HG03280 (cell line): Measurements from ENCODE around the gene CHRDL2.

ENCODE experiments used
- ATAC-seq: cut with Tn5 transposase; IDR thresholded peaks from one replicate; pipeline ENCODE4 v1.9.1; 2021; ENCODE audit warnings: mild to moderate bottlenecking, moderate library complexity; ENCODE audit not compliant: unreplicated experiment

CHRDL2 gene

DNA sequence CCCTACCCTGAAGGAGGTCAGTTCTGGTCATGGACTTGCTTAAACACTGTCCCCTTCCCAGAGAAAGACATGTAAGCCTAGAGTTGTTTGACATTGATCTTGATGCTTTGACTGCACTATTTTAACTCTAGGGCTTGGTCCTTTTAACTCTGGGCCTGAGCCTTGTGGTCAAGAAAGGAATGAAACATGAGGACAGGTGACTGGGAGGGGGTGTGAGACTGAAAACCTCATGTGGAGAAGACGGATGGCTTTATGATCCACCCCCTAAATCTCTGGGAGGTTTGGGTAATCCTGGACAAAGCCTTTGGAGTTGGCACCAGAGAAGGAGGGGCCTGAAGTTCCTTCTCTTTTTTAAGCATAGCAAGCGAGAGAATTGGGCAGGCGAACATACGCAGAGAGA is 17.5 kb downstream of the CHRDL2 start:
- no peak for ATAC-seq

DNA sequence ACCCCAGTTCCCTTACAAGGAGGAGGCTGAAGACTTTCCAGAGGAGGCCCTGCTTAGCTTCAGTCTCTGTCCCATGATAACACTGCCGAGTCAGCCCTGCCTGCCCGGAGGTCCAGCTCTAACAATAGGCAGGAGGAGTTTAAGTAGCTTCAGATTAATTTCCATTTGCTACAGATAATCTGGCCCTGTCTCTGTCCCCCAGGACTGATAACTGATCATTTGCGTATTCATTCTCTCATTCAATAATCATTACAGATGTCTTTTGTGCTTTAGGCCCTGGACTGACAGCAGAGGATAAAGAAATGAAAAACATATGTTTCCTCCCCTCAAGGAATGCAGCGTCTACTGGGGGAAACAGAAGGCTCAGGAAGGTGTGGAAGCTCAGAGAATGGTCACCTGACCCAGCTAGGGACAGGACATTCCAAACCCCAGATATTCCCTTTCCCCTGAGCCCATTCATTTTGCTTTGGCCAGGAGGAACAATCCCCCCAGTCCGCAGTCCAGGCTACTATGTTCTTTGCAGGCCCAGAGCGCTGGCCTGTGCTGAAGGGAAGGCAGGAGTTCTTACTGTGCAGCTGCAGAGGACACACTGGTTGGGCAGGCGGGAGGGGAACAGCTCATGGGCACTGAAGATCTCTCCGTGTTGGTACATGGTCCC is 20.8 kb downstream of the CHRDL2 start:
- no peak for ATAC-seq

DNA sequence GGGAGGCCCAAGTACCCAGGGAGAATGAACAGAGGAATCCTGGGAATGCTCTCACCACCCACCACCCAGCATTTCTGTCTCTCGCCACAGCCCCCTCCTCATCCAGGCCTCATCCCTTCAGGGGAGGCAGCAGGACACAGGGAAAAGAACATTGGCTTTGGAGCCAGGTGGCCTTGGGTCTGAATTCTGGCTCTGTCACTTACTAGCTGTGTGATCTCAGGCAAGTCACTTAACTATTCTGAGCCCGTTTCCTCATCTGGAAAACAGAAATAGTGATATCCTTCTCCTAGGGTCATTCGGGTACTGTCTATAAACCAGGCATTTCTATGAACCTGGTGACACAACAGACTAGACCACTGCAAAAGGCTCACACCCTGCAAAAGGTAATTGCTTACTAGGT is 22.1 kb downstream of the CHRDL2 start:
- ATAC-seq: no peak

DNA sequence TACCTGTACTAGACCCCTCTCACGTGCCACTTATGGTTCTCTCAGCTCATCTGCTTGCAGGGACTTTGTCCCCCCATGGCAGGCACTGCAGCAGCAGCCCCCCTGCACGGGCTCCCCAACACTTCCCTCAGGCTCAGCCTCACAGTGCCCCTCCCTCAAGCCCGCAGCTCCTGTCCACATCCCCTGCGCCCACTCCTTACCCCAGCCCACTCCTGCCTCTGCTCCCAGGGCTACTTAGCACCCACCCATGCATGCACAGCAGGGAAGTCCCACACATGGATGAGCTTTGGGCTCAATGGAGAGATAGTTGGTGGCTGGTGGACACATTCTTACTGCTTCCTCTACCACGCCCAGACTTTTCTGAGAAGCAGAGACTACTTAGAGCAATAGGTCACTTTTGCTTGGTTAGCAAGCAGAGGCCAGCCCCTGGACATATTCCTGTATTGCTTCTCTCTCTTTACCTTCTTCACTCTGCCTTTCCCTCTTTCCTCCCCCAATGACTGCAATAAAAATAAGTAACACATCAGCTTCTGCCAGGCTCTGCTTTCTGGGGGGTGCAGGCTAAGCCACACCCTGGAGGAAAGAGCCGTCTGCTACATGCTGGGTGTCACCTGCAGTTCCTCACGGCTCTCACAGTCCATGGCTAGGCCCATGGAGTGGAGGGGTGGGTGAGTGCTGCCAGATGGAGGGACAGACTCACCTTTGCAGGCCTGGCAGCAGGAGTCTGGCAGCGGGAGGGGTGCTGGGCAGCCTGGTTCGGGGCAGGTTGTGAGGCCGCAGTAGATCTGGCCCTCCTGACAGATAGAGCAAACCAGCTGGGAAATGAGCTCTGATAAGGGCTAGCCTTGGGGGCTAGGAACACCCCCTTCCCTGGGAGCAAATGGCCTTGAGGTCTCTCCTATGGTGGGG is 23.4 kb downstream of the CHRDL2 start:
- no peak for ATAC-seq

DNA sequence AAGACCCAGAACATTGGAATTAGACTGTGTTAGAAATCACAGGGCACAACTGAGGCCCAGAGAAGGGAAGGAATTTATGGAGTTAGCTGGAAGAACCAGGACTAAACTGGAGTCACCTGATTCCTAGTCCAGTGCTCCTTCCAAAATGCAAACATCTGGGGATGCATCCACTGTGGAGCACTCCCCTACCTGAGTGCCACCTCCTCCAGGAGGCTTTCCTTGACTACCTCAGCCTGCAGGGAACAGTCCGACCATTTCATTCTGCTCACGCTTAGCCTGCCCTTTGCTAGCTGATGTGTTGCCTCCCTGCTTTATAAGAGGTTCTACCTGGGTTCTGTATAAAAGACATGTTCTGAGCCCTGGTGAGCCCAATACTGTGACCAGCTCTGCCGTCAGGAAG is 24.0 kb downstream of the CHRDL2 start:
- ATAC-seq: no peak

DNA sequence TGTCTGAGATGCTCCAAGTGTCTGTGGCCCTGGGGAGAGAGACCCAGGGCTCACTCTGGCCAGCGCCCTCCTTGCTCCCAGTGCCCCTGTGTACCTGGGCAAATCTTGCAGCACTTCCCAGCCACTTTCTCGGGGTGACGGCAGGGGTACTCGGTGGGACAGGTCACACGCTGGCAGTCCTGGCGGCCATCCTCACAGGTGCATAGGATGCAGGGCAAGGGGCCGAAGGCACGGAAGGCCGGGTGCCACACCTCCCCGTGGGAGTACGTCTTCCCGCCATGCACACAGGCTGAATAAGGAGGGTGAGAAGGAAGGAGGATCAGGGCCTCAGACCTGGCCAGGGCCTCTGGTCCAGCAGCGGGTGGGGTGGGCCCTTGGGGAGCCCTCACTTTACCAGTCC is 28.0 kb downstream of the CHRDL2 start:
- ATAC-seq: no peak

DNA sequence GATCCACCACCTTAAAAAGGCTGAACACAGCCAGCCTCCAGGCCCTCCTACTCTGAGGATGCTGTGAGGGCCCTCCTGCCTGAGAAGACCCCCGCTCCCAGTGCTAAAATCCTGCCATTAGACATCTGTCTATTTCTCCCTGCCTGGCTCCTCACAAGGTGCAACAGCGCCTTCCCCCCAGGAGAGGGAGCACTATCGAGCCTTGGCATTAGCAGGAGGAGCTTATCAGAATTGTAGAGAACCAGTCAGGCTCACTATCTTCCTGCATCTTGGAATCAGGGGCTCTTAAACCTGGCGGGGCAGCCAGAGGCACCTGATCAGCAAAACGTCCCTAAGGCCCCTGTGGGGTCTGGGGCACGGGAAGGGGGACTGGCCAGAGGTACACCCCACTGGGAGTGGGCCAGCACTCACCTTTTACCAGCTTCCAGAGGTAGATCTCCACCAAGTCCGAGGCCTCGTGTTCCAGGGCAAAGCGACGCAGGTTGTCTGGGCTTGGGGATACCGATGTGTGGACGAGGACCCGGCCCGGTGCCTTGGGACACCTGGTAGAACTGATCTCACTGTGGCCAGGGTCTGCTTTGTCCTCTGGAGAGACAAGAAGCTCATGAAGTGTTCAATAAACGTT is 28.7 kb downstream of the CHRDL2 start:
- no peak for ATAC-seq

DNA sequence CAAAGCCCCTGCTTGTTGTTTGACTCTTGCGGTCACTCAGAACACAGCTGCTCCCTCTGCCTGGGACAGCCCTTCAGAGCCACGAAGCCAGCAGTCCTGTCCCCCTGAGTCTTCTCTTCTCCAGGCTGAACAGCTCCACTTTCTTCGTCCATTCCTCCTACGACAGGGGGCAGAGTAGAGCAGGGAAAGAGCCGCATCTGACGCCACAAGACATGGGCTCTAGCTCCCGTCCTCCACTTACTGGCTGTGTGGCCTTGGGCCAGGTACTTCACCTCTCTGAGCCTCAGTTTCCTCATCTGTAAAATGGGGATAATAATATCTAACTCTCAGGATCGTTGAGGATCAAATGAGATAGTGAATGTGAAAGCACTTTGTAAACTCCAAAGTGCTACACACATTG is 29.9 kb downstream of the CHRDL2 start:
- ATAC-seq: no peak

DNA sequence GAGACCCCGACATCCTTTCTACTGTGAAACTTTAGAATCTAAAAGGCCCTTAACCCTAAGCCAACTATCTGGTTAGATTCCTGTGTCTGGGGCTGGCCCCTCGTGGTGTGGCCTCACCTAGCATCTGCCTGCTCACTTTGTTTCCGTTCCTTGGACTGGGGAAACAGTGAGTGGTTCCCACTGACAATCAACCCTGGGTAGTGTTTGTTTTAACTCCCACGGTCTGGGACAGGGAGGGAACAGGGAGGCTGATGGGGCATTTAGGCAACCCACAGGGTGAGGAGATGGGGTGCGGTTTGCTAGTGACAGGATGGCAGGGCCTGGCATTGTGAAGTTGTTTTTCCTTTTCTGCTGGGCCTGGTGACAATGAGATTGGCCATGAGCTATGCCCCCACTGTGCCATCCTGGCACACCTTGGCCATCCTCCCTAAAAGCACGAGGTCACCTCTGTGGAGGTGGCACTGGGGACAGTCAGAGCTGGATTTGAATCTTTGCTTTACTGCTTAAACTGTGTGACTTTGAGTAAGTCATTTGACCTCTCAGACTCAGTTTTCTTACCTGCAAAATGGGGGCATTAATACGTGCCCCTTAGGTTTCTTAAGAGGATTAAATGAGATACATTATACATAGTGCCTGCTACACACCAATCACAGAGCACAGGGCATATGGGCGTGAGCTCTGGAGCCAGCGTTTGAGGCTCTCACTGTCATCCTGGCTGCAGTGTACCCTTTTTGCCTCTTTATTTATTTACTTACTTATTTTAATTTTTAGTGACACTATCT is 31.4 kb downstream of the CHRDL2 start:
- no peak for ATAC-seq

DNA sequence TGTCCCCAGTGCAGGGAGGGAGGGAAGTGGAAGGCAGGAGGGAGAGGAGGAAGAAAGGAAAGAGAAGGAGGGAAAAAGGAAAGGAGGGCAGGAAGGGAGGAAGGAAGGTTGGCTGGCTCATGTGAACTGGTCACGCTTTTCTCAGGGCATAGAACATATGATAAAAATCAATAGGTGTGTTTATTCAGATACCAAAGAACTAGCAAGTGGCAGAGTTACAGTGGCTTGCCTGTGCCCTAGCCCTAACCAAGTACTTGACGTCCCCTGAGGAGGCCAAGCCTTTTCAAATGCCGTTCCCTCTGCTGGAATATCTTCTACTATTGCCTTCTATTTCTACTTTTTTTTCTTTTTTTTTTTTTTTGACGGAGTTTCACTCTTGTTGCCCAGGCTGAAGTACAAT is 33.5 kb downstream of the CHRDL2 start:
- no peak for ATAC-seq

DNA sequence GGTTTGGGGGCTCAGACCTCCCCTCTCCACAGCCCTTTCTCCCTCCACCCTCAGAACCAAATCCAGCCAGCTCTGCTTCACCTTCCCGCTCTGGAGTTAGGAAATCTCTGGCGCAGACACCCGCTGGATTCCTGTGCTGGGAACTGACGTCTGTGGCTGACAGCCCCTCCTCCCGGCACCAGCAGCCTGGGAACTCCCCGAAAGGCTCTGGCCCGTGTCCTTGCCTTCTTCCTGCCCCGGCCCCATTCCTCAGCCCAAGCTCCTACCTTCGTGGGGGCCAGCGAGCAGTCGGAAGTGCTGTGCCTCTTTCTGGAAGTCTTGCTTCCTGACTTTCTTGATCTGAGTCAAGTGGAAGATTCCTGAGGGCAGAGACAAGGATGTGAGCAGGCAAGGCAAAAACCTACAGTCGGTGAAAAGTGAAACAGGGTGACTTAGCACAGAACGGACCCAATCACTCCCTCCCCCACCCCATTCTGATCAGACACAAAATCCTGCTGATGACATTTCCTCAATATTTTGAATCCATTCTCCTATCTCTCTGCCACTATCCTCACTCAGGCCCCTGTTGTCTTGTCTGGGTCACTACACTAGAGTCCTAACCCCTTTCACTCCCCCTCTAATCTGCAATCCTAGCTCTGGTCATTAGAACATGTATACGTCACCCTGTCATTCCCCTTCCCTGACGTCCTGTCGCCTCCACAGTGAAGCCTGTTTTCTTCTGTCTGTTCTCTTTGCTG is 34.1 kb downstream of the CHRDL2 start:
- no peak for ATAC-seq

DNA sequence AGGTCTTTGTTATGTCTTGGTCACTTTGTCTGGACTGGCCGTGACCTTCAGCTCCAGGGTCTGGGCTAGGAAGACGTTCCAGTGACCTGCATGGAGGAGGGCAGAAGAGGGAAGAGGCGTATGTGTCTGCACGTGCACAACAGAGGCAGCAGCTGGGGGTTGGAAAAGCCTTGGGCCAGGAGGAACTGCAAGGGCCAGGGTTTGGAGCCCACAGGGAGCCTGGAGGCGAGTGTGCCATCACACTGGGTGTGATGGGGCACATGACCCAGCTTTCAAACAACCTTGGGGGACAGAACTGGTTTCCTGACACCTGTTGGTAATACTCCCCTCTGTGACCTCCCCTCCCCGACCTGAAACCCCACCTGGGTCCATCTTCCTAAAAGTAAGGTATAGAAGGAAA is 34.7 kb downstream of the CHRDL2 start:
- no peak for ATAC-seq

DNA sequence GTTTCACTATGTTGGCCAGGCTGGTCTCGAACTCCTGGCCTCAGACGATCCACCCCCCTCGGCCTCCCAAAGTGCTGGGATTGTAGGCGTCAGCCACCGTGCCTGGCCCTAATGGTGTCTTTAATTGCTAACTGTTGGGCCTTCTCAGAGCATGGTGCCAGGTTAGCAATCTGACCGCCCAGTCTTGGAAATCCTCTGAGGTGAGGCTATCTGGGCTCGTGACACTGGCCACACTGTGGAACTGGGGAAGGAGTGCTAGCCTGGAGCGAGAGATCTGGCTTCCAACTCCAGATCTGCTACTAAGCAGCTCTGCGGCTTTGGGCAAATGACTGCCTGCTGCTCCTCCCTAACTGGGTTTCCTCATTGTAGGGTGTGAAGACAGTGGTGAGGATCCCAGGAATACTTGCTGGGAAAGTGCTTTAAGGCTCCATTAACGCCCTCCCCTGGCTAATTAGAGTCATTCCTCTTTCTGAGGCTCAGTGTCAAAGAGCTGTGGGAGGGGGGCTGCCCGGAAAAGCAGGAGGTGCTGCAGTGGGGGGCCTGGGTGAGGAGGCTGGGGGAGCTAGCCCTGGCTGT is 35.4 kb downstream of the CHRDL2 start:
- ATAC-seq: no peak

DNA sequence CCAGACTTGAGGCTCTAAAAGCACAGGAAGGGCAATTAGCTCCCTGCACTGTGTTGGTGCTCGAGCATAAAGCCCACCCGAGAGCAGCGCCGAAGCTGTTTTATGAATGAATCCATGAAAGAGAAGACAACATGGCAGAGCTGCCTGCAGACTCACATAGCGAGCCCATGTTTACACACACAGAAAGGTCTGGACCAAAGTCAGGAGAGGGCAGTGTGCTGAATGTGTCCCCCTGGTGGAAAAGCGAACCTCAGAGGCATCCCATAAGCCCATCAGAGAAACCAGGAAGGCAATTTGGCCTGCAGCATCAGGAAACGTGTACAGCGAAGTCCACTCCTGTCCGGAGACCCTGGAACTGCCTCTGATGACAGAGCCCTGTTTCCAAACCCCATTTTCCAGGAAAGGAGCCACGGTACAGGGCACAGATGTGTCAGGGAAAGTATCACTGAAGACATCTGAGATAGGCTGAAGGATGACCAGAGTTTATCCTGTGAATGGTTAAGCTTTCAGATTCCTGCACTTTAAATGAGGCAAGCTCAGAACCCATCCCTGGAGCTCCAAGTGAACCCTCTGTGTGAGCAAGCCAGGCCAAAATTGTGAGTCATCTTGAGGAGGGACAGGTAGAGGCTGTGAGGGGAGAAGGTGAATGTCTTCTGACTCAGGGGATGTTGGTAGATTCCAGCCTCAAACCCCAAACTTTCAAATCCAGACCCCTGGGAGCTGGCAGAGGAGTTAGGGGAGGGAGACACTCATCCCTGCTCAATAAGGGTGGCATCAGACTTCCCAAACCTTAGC is 36.9 kb downstream of the CHRDL2 start:
- ATAC-seq: no peak

DNA sequence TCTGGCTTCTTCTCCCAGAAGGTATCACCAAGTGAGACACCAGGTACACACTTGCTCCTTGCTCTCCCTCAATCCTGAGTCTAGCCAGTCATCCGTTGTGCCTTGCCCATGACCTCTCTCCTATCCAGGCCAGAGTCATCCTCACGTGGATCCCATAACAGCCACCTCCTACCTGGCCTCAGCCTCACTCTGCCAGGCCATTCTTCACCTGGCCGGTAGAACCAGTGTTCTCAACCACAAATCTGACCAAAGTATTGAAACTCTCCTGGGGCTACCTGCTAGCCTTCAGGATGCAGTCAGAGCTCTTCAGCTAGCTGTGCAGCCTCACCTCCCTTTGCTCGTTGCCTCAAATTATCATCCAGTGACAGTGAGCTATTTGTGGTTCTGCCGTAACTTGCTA is 37.7 kb downstream of the CHRDL2 start:
- ATAC-seq: no peak

DNA sequence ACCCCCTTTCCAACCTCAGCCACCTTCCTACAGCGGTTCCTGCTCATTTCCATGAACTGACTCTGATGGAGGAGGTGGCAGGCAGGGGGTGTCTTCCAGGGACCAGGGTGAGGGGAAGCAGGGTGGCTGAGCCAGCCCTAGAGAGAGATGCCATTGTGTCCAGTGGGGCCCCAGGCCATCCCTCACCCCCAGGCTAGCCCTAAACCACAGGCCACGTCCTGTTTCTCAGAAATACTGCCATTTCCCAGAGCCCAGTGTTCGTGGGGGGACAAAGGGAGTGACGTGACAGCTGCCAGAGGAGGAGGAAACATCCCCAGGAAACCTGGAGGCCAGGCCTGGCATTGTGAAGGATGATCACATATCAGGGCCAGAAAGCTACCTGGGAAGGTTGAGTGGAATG is 39.5 kb downstream of the CHRDL2 start:
- no peak for ATAC-seq

DNA sequence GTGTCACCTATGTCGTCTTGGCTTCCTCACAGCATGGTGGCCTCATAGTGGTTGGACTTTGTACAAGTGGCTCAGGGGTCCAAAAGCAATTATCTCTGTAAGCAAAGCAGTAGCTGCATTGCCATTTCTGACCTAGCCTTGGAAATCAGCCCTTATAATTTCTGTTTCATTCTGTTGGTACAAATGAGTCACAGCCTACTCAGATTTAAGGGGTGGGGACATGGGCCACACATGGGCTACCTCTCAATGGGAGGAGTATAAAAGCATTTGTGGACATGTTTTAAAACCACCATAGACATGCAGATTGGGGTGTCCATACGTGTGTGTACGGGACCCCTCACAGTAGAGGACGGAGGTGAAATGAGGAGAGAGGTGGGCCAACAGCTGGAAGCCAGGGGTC is 41.6 kb downstream of the CHRDL2 start:
- no peak for ATAC-seq

DNA sequence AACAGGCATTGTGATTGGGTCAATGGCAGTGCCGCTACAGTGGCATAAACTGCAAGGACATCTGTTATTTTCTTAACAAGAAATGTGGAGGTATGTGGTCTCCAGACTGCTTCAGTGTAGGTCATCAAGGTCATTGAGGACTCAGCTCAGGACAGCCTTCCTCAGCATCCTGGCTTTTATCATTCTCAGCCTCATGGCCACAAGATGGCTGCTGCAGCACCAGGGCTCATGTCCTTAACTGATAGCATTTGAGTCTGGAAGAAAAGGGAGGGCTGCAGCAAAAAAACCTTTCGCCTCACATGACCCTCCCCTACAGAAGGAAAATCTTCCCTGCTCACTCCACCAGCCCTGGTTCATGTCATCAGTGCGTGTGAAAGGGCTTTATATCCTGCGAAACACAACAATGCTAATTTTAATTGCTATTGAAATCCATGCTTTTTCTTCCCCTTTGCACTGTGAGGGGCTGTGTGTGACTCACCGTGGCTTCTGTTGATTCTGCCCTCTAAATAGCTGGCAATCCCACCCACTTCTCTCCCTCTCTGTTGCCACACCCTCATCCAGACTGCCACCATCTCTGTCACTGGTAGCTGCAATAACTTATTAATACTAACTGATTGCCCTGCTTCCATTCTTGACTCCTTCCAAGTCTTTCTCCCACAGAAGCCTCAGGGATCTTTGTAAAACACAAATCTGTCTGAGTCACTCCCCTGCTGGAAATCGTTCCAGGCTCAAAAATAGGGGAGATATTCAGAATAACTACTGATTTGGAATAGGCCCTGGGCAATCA is 43.8 kb downstream of the CHRDL2 start:
- no peak for ATAC-seq

DNA sequence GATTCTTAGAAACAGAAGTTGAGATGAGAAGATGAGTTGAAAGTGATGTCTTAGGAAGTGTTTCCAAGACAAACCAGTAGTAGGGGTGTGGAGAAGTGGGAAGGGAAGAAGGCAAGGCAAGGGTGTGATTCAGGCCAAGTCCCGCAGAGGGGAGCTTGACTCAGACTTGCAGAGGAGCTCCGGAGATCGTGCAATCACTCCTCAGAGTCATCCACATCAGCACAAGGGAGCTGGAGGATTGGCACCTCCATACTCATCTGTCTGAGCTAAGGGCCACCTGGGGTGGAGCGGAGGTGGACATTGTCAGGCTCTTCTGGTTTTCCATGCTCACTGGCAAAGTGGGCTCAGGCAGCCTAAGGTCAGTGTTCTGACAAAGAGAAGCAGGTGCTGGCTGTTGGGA is 44.4 kb downstream of the CHRDL2 start:
- no peak for ATAC-seq
